Nucleus accumbens (tissue), 56 donors: ENCODE measurements around the gene AGBL2.
A peak's percentile ranks its signal among the peaks of the same experiment; 100 is the strongest.
"Not testable (repeated sequence)": the region's sequence is repeated elsewhere in the genome, so short reads cannot be mapped to it uniquely, and the experiment has no call there.

ENCODE experiments used
- DNase-seq, 56 donors: peaks; one replicate each; lab custom pipeline; 2025; lab: John Stamatoyannopoulos, UW

The AGBL2 gene

DNA sequence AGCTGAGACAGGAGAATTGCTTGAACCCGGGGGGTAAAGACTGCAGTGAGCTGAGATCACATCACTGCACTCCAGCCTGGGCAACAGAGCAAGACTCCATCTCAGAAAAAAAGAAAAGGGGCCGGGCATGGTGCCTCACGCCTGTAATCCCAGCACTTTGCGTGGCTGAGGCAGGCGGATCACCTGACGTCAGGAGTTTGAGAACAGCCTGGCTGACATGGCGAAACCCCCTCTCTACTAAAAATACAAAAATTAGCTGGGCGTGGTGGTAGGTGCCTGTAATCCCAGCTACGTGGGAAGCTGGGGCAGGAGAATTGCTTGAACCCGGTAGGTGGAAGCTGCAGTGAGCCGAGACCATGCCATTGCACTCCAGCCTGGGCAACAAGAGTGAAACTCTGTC is 78.8 kb downstream of the AGBL2 start:
- DNase-seq, result not testable (repeated sequence)

GRCh38 chr11:47631473-47631872 is 83.7 kb downstream of the AGBL2 start:
- no peak for DNase-seq

DNA sequence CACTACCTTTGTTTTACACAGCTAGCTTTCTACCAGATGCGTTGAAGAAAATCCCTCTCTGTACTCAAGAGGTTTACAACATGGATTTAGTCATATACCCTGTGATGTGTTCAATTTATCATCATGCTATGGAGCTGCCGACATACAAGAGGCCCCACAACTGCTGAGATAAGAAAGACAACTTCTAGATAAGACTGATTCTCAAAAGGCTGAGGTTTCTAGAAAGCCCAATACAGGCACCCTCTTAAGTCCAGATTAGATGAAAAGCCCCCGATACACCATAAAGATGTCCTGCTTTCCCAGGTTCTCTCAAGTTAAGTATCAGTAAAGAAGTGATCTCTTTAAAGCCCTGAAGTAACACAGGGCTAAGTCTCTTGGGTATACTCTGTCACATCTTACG is 87.1 kb downstream of the AGBL2 start:
- DNase-seq, result no peak

GRCh38 chr11:47626234-47626633 is 88.9 kb downstream of the AGBL2 start:
- DNase-seq, result no peak

- no peak for DNase-seq
Measured at GRCh38 chr11:47620836-47621378, 94.3 kb downstream of the AGBL2 start.

- DNase-seq, result no peak
Measured at GRCh38 chr11:47617417-47617809, 97.8 kb downstream of the AGBL2 start.

GRCh38 chr11:47616726-47617416 is 98.3 kb downstream of the AGBL2 start:
- DNase-seq, result peak in 23 of 56 donors; percentile 17 to 83 (median 48)

DNA sequence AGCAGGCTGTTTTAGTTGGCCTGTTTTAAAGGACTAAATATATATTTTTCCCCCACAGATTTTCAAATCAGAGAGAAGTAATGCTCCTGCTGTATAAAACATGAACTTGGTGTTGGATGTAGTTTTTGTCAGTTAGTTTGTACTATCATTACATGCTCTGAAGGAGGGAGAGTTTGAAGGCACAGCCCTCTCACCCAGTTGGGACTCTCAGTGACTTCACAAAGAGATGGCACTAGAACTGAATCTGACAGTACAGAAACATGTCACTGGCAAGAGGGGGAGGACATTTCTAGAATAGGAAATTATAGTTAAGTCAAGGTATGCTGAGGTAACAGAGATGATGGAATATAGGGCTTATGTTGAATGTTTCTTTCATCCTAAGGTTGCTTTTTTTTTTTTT is 99.9 kb downstream of the AGBL2 start:
- DNase-seq, result peak in 5 of 56 donors; percentile 9 to 44 (median 31)

DNA sequence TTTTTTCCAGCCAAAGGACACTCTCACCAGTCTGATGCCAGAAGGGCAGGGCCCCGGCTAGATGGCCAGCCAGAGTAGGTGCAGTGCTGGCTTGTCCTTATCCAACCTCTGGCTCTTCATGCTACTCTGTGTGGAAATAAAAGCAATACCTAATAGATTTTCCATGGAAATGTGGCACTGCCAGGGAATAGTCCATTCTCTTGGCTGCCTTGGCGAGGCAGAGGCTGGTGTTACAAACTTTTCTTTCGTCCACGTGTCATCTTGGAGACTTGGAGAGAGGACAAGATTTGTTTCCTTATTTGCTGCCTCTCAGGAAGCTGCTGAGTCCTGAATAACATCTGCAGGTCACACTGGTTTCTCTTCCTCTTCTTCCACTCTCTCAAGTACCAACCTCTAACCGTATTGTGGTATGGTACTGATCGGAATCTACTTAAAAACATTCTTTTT is 103.8 kb downstream of the AGBL2 start:
- peak in 4 of 56 donors; percentile 21 to 24 (median 23) for DNase-seq

GRCh38 chr11:47609675-47610074 is 105.5 kb downstream of the AGBL2 start:
- DNase-seq, result peak in 4 of 56 donors; percentile 20 to 55 (median 36)
